DMS153 treated with DMSO at 0.1 percent for 48 hours (cell line): Measurements from ENCODE around the gene ANAPC5.
"Not testable (repeated sequence)": the region's sequence is repeated elsewhere in the genome, so short reads cannot be mapped to it uniquely, and the experiment has no call there.

Source experiments
- DNase-seq: peaks from one replicate; lab custom pipeline; 2025; ENCODE audit not compliant: unreplicated experiment; lab: John Stamatoyannopoulos, UW

Gene ANAPC5

GRCh38 chr12:121314431-121314830, 37.8 kb downstream of the ANAPC5 start:
- no peak for DNase-seq

DNA sequence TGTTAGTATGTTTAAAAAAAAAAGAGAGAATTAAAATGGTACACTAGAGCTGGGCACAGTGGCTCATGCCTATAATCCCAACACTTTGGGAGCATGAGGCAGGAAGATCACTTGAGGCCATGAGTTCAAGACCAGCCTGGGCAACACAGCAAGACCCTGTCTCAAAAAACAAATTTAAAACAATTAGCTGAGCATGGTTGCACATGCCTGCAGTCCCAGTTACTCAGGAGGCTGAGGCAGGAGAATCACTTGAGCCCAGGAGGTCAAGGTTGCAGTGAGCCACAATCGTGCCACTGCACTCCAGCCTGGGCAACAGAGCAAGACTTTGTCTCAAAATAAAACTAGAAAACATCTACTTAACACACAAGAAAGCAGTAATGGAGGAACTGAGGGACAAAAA, 42.0 kb downstream of the ANAPC5 start:
- not testable (repeated sequence) for DNase-seq

- DNase-seq, result not testable (repeated sequence)
Observed at GRCh38 chr12:121307397-121307796, 44.8 kb downstream of the ANAPC5 start.

- no peak for DNase-seq
Observed at GRCh38 chr12:121304306-121304705, 47.9 kb downstream of the ANAPC5 start.

DNA sequence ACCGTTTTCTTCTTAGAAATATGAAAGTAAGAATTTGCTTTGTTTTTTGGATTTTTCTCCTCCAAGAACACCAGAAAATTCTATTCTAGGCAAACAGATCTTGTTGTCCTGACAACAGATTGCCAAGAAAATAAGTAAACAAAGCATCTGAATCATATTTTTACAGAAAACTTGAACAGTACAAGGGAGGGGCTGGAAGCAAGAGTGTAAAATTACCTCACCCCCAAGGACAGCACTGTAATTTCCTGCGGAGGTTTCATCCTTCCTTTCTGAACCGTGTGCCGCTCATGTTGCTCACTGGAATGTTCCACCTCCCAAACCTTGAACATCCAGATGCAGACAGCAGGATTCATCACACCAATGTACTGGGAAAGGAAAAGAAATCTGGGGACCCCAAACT, 50.3 kb downstream of the ANAPC5 start:
- DNase-seq, result no peak

DNA sequence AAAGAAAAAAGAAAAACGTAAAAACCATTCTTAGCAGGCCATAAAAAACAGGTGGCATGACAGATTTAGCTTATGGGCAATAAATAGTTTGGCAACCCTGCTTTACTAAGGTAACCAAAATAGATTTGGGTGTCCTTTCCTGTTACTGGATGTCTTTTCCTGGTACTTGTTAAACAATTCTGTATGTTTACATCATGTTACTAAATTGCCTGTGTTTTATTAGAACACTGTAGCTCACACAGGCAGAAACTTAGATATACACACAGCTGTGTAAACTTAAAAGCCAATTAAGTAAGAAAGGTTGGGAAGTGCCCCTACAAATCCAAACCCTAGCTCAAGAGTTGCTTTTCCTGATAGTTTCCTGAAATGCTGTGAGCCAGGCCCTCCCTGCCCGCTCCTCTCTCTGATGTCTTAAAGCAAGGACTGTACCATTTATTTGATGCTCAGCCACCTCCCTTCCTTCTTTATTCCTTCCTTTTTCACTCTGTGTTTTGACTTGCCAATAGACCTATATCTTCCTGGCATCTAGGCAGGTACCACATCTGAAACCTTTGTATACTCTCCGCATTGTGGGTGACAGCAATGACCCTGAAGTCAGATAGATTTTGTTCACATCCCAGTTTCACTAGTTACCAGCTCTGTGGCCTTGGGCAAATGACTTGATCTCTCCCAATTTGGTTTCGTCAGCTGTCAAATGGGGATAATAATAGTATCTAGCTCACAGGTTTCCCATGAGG, 52.0 kb downstream of the ANAPC5 start:
- peak; percentile 55 for DNase-seq

- no peak for DNase-seq
Observed at GRCh38 chr12:121299662-121300061, 52.5 kb downstream of the ANAPC5 start.

- not testable (repeated sequence) for DNase-seq
Observed at GRCh38 chr12:121298411-121298810, 53.8 kb downstream of the ANAPC5 start.

GRCh38 chr12:121297435-121297991, 54.7 kb downstream of the ANAPC5 start:
- DNase-seq, result no peak

GRCh38 chr12:121296618-121297434, 55.4 kb downstream of the ANAPC5 start, which contains the start of gene CAMKK2:
TSS of gene CAMKK2 (minus strand) at chr12:121296709. CDS start at chr12:121274526, 22,183 bp downstream.
- DNase-seq, result peak; percentile 82

GRCh38 chr12:121295746-121296617, 56.2 kb downstream of the ANAPC5 start:
- DNase-seq, result no peak

DNA sequence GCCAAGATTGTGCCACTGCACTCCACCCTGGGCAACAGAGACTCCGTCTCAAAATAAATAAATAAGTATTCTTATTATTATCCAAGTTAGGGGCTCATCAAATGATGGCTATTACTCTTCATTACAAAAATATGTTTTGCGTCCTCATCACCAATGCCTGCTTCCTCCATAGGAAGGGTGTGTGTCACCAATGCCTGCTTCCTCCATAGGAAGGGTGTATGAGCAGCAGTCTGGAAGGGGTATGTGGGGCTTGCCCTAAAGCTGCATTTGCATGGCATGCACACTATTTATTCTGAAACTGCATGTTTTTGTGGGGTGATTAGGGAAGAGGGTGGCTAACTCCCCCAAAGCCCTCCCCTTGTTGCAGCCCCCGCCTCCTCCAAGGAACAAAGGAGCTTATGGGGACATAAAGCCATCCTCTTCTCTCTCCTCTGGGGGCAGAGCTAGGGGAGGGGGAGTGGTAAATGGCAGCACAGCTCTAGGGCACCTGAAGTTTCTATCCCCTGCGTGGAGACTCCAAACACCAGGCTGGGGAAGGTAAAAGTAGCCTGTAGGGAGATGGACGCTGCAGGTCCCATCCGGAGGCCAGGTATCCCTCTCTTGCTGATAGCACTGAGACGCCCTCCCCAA, 57.0 kb downstream of the ANAPC5 start:
- no peak for DNase-seq

DNA sequence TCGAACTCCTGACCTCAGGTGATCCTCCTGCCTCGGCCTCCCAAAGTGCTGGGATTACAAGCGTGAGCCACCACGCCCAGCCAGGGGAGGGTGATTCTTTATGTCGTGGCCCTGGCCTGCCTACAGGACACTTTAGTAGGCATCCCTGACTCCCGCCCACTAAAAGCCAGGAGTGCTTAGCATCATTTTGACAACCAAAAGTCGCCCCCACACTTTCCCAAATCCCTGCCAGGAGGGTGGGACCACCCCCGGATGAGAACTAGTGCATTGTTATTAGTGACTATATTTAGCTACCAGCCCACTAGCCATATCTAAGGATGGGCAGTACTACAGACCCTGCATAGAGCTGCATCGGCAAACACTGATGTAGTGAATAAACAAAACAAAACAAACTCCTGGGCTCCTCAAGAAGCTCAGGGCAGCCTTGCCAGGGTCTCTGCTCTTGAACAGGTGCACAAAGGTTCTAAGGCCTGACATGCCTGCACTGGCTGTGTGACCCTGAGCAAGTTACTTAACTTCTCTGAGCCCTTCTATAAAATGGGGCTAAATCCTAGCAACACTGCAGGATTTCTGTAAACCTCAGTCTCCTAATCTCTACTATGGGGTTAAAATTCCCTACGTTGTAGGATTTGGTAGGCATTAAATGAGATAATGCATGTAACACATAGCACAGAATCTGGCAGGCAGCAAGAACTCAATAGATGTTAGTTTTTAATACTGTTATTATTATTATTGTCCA, 57.9 kb downstream of the ANAPC5 start:
- no peak for DNase-seq

GRCh38 chr12:121293603-121294002, 58.6 kb downstream of the ANAPC5 start:
- no peak for DNase-seq

- no peak for DNase-seq
Observed at GRCh38 chr12:121290410-121290809, 61.8 kb downstream of the ANAPC5 start.

DNA sequence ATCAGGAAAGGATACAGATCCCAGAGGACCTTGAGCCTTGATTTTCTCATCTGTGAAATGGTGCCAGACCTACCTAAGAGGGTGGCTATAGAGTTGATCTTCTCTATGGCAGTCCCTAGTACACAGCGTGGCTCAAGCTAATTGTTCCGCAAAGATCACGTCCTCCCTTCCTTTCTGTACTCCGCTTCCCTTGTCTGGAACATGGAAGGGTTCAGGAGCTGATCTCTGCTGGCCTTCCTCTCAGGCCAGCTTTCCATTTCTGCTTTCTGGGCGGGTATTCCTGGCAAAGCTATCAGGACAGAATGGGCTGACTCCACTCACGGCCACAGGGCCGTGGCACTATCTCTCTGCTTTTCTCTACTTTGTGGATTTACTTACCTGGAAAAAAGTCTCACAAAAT, 62.2 kb downstream of the ANAPC5 start:
- DNase-seq, result no peak

- no peak for DNase-seq
Observed at GRCh38 chr12:121288986-121289385, 63.2 kb downstream of the ANAPC5 start.

GRCh38 chr12:121288158-121288845, 63.9 kb downstream of the ANAPC5 start:
- DNase-seq, result no peak

- no peak for DNase-seq
Observed at GRCh38 chr12:121287267-121287954, 64.8 kb downstream of the ANAPC5 start.
